Neural cell (in vitro differentiated cells): ENCODE data around the gene ARMC2. TPM values are rescaled to one million over a fixed set of nuclear protein-coding genes. Genes with fewer than 3 reads are reported as not detected.

Source experiments
- H2AFZ ChIP-seq: fragments of 200-600, 300-800 bp; sonication (generic), shearing (Covaris generic); 2 replicates; pipeline ENCODE4 v1.6.0; 2014; ENCODE audit warnings: low read depth, mild to moderate bottlenecking, antibody characterized with exemption, low read length, moderate library complexity
- H3F3A ChIP-seq: fragments of 200-600 bp; shearing (Covaris generic); 2 replicates; pipeline ENCODE4 v1.6.1; 2016; ENCODE audit warnings: mild to moderate bottlenecking, moderate library complexity, mixed read lengths, antibody characterized with exemption, low read length; ENCODE audit not compliant: insufficient read depth, poor library complexity, severe bottlenecking
- H3K27ac ChIP-seq: fragments of 200-600, 300-800 bp; sonication (generic), shearing (Covaris generic); 2 replicates; pipeline ENCODE4 v1.5.1; 2014; ENCODE audit warnings: mild to moderate bottlenecking, low read length, moderate library complexity
- H3K27me3 ChIP-seq: fragments of 300-800, 200-600 bp; sonication (generic), shearing (Covaris generic); 2 replicates; pipeline ENCODE4 v1.6.0; 2014; ENCODE audit warnings: mild to moderate bottlenecking, low read depth, low read length, moderate library complexity; ENCODE audit not compliant: insufficient read depth
- H3K36me3 ChIP-seq: fragments of 300-800, 200-600 bp; sonication (generic), shearing (Covaris generic); 2 replicates; pipeline ENCODE4 v1.5.1; 2014; ENCODE audit warnings: mild to moderate bottlenecking, antibody characterized with exemption, low read length, moderate library complexity; ENCODE audit not compliant: insufficient read depth
- H3K4me2 ChIP-seq: fragments of 300-800, 200-600 bp; sonication (generic), shearing (Covaris generic); 2 replicates; pipeline ENCODE4 v1.6.0; 2014; ENCODE audit warnings: mild to moderate bottlenecking, low read length
- H3K4me3 ChIP-seq: fragments of 300-800, 200-600 bp; sonication (generic), shearing (Covaris generic); 2 replicates; pipeline ENCODE4 v1.5.1; 2014; ENCODE audit warnings: mild to moderate bottlenecking, low read length, moderate library complexity
- H3K79me2 ChIP-seq: fragments of 200-600 bp; shearing (Covaris generic); replicated peaks from 2 replicates; pipeline ENCODE4 v1.6.0; 2014; ENCODE audit warnings: mild to moderate bottlenecking, low read length, moderate library complexity; ENCODE audit not compliant: insufficient read depth
- H3K9ac ChIP-seq: fragments of 300-800, 200-600 bp; sonication (generic), shearing (Covaris generic); 2 replicates; pipeline ENCODE4 v1.6.1; 2016; ENCODE audit warnings: mild to moderate bottlenecking, low read length, mixed read lengths
- H3K9me2 ChIP-seq: fragments of 200-600 bp; shearing (Covaris generic); 2 replicates; pipeline ENCODE4 v1.6.1; 2016; ENCODE audit warnings: mild to moderate bottlenecking, low read length, mixed read lengths; ENCODE audit not compliant: insufficient read depth
- H3K9me3 ChIP-seq: fragments of 200-600, 300-800 bp; sonication (generic), shearing (Covaris generic); 2 replicates; pipeline ENCODE4 v1.6.1; 2016; ENCODE audit warnings: mild to moderate bottlenecking, mixed run types, low read length, moderate library complexity, mixed read lengths
- H4K20me1 ChIP-seq: fragments of 200-600 bp; shearing (Covaris generic); 2 replicates; pipeline ENCODE4 v1.6.1; 2016; ENCODE audit warnings: mild to moderate bottlenecking, mixed run types; ENCODE audit not compliant: insufficient read depth
- EP300 ChIP-seq: fragments of 450-650 bp; conservative IDR thresholded peaks from 2 replicates; pipeline ENCODE4 v1.6.1; 2014; ENCODE audit warnings: antibody characterized with exemption, mild to moderate bottlenecking, moderate library complexity; ENCODE audit not compliant: poor library complexity, severe bottlenecking
- EZH2 ChIP-seq: fragments of 200-600, 300-800 bp; shearing (Covaris generic), sonication (generic); IDR thresholded peaks from 2 replicates; pipeline ENCODE4 v1.6.1; 2014; ENCODE audit warnings: antibody characterized with exemption, low read length, borderline replicate concordance, mild to moderate bottlenecking; ENCODE audit not compliant: insufficient read depth, poor library complexity, severe bottlenecking
- MXI1 ChIP-seq: fragments of 450-650 bp; conservative IDR thresholded peaks from 2 replicates; pipeline ENCODE4 v1.6.1; 2014; ENCODE audit warnings: antibody characterized with exemption, mild to moderate bottlenecking; ENCODE audit not compliant: poor library complexity, severe bottlenecking
- POLR2AphosphoS5 ChIP-seq: IDR thresholded peaks from 2 replicates; pipeline ENCODE4 v1.6.1; 2012
- RAD21 ChIP-seq: fragments of 450-650 bp; conservative IDR thresholded peaks from 2 replicates; pipeline ENCODE4 v1.6.1; 2014; ENCODE audit warnings: antibody characterized with exemption, mild to moderate bottlenecking, moderate library complexity
- REST ChIP-seq: IDR thresholded peaks from 2 replicates; pipeline ENCODE4 v1.6.1; 2012; ENCODE audit warnings: borderline replicate concordance
- SMC3 ChIP-seq: fragments of 450-650 bp; conservative IDR thresholded peaks from 2 replicates; pipeline ENCODE4 v1.6.1; 2014; ENCODE audit warnings: antibody characterized with exemption, mild to moderate bottlenecking, moderate library complexity; ENCODE audit not compliant: poor library complexity
- TAF1 ChIP-seq: IDR thresholded peaks from 2 replicates; pipeline ENCODE4 v1.6.1; 2012; ENCODE audit warnings: low read depth
- polyA plus RNA-seq: library from polyadenylated mRNA; depleted of rRNA; stranded (reverse); fragments of >200 nt; gene quantifications from 2 replicates; pipeline ENCODE4 v1.2.3, GENCODE V29; 2014
- TF ChIP-seq, protein P1 (sequence below): fragments of 450-650 bp; IDR thresholded peaks from 2 replicates; pipeline ENCODE4 v1.5.1; 2014; ENCODE audit warnings: antibody characterized with exemption, mild to moderate bottlenecking, moderate library complexity; ENCODE audit not compliant: poor library complexity, severe bottlenecking

ARMC2 gene
- polyA plus RNA-seq, 1 donor from 2014 or later = 18.6 TPM

- no peak overlapping the region for H2AFZ ChIP-seq
- H3K27ac ChIP-seq = no peak overlapping the region
- no peak for TF ChIP-seq MXI1
- TF ChIP-seq, protein P1, sequence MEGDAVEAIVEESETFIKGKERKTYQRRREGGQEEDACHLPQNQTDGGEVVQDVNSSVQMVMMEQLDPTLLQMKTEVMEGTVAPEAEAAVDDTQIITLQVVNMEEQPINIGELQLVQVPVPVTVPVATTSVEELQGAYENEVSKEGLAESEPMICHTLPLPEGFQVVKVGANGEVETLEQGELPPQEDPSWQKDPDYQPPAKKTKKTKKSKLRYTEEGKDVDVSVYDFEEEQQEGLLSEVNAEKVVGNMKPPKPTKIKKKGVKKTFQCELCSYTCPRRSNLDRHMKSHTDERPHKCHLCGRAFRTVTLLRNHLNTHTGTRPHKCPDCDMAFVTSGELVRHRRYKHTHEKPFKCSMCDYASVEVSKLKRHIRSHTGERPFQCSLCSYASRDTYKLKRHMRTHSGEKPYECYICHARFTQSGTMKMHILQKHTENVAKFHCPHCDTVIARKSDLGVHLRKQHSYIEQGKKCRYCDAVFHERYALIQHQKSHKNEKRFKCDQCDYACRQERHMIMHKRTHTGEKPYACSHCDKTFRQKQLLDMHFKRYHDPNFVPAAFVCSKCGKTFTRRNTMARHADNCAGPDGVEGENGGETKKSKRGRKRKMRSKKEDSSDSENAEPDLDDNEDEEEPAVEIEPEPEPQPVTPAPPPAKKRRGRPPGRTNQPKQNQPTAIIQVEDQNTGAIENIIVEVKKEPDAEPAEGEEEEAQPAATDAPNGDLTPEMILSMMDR = no peak
- TF ChIP-seq EZH2 = no peak
- no peak for TF ChIP-seq TAF1
- TF ChIP-seq REST = no peak
- TF ChIP-seq EP300 = no peak
- TF ChIP-seq POLR2AphosphoS5 = no peak
- no peak for TF ChIP-seq RAD21
- no peak for TF ChIP-seq SMC3
- no peak overlapping the region for H3K9ac ChIP-seq
- H3K79me2 ChIP-seq = no peaks in the 10 kb centered on the region
- no peak overlapping the region for H3K4me3 ChIP-seq
- no peaks in the 10 kb centered on the region for H3K36me3 ChIP-seq
- no peaks in the 10 kb centered on the region for H3K27me3 ChIP-seq
- no peaks in the 10 kb centered on the region for H3K9me3 ChIP-seq
- H3F3A ChIP-seq = no peaks in the 10 kb centered on the region
- no peaks in the 10 kb centered on the region for H4K20me1 ChIP-seq
- H3K4me2 ChIP-seq = no peak overlapping the region
- no peaks in the 10 kb centered on the region for H3K9me2 ChIP-seq
Observed at GRCh38 chr6:108948181-108948661, 100.0 kb downstream of the ARMC2 start.

GRCh38 chr6:108951351-108951953 is 103.2 kb downstream of the ARMC2 start:
- Histone ChIP-seq H3K79me2 (no peaks in the 10 kb centered on the region), H3K27ac (no peak overlapping the region), H3K9ac (no peak overlapping the region), H3K9me3 (no peaks in the 10 kb centered on the region), H3F3A (no peaks in the 10 kb centered on the region), H2AFZ (no peak overlapping the region), H3K4me2 (no peak overlapping the region), H3K9me2 (no peaks in the 10 kb centered on the region), H3K27me3 (no peaks in the 10 kb centered on the region), H3K36me3 (no peaks in the 10 kb centered on the region), H4K20me1 (no peaks in the 10 kb centered on the region), H3K4me3 (no peak overlapping the region)
- TF ChIP-seq MXI1 = no peak
- no peak for TF ChIP-seq RAD21
- TF ChIP-seq REST = no peak
- TF ChIP-seq, protein P1 = no peak
- TF ChIP-seq POLR2AphosphoS5 = no peak
- no peak for TF ChIP-seq EP300
- no peak for TF ChIP-seq EZH2
- no peak for TF ChIP-seq SMC3
- TF ChIP-seq TAF1 = no peak
